ENCODE results near the gene TMEM273.
A peak's percentile ranks its signal among the peaks of the same experiment; 100 is the strongest.

TMEM273 gene

DNA sequence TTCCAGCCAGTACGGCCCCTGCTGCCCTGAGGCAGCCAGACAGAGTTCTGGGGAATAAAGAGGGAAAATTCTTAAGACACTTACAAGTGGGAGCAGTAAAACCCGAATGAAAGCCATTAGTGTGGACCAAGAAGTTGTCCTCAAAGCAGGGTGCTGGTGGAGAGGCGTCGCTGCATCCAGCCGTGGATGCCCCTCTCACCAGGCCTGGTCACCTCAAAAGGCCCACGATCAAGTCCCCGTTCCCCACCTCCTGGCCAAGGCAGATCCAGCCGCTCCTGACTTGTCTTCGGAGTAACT lies 73.5 kb downstream of the TMEM273 start:
- H3K9me3 ChIP-seq (ENCODE audit: control insufficient read depth in 5 of 5, low read length in 5 of 5): no peaks in the 10 kb centered on the region
- peak overlapping the region; percentile 77 to 87 (median 82) for H3K4me3 ChIP-seq (ENCODE audit: low read depth in 1 of 5, low read length in 5 of 5)
- peak overlapping the region; percentile 7 to 84 (median 66) for H3K9ac ChIP-seq (ENCODE audit: low read length in 5 of 5)
- no peaks in the 10 kb centered on the region for H3K36me3 ChIP-seq (ENCODE audit: control insufficient read depth in 5 of 5, insufficient read depth in 5 of 5, low read length in 5 of 5)
- no peaks in the 10 kb centered on the region for H3K27me3 ChIP-seq (ENCODE audit: control insufficient read depth in 5 of 5, insufficient read depth in 4 of 5, low read length in 5 of 5)
- H3K27ac ChIP-seq (ENCODE audit: low read depth, low read length): peak overlapping the region; percentile 35
- H3K4me1 ChIP-seq (ENCODE audit: control insufficient read depth in 5 of 5, insufficient read depth in 5 of 5, low read length in 5 of 5): peaks cover 9 to 66% (median 58%) of the 10 kb centered on the region in 5 donors

DNA sequence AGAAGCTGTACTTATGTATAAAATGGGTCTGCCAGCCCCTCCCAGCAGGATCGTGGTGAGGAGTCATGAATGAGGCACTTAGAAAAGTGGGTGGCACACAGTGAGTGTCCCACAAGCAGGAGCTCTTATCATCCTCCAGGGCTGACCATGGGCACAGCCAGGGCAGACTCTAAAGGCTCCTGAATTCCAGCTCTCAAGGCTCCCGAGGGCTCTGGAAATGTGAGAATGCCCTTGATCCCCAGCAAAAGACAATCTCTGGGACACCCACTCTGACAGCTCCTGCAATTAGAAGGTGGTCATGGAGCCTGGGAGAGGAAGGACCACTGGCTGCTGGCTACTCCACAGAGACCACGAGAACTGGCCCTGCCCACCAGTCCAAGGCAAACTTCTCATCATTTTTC lies 74.5 kb downstream of the TMEM273 start:
- Histone ChIP-seq H3K4me3 (ENCODE audit: low read depth in 1 of 5, low read length in 5 of 5) (peak overlapping the region; percentile 23 to 86 (median 77)), H3K27ac (ENCODE audit: low read depth, low read length) (no peak overlapping the region), H3K36me3 (ENCODE audit: control insufficient read depth in 5 of 5, insufficient read depth in 5 of 5, low read length in 5 of 5) (no peaks in the 10 kb centered on the region), H3K27me3 (ENCODE audit: control insufficient read depth in 5 of 5, insufficient read depth in 4 of 5, low read length in 5 of 5) (no peaks in the 10 kb centered on the region), H3K9ac (ENCODE audit: low read length in 5 of 5) (peak overlapping the region in 2 of 5 donors; percentile 8 to 84), H3K4me1 (ENCODE audit: control insufficient read depth in 5 of 5, insufficient read depth in 5 of 5, low read length in 5 of 5) (peaks cover 10 to 68% (median 63%) of the 10 kb centered on the region in 5 donors), H3K9me3 (ENCODE audit: control insufficient read depth in 5 of 5, low read length in 5 of 5) (no peaks in the 10 kb centered on the region)

DNA sequence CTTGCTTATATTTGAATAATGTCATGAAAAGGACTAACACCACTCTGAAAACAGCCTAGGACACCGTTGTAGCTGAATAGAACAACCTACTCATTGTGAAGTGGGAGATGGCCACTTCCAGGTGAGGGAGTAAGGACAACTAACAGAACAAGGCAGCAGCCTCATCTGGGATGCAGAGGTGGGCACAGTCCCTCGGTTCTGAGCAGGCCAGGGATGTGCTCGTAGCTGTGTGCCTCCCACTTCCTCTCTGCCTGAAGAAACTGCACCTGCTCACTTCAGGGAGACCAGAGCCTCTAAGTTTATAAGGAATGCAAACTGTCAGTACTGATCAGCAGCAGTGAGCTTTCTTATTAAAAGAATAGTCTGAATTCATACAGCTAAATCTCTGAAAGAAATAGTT lies 75.3 kb downstream of the TMEM273 start:
- H3K27me3 ChIP-seq (ENCODE audit: control insufficient read depth in 5 of 5, insufficient read depth in 4 of 5, low read length in 5 of 5): no peaks in the 10 kb centered on the region
- no peaks in the 10 kb centered on the region for H3K36me3 ChIP-seq (ENCODE audit: control insufficient read depth in 5 of 5, insufficient read depth in 5 of 5, low read length in 5 of 5)
- H3K9me3 ChIP-seq (ENCODE audit: control insufficient read depth in 5 of 5, low read length in 5 of 5): no peaks in the 10 kb centered on the region
- H3K4me1 ChIP-seq (ENCODE audit: control insufficient read depth in 5 of 5, insufficient read depth in 5 of 5, low read length in 5 of 5): peaks cover 10 to 68% (median 65%) of the 10 kb centered on the region in 5 donors
- peak overlapping the region in 2 of 5 donors; percentile 12 to 21 for H3K9ac ChIP-seq (ENCODE audit: low read length in 5 of 5)
- peak overlapping the region in 1 of 5 donors; percentile 7 for H3K4me3 ChIP-seq (ENCODE audit: low read depth in 1 of 5, low read length in 5 of 5)
- no peak overlapping the region for H3K27ac ChIP-seq (ENCODE audit: low read depth, low read length)

DNA sequence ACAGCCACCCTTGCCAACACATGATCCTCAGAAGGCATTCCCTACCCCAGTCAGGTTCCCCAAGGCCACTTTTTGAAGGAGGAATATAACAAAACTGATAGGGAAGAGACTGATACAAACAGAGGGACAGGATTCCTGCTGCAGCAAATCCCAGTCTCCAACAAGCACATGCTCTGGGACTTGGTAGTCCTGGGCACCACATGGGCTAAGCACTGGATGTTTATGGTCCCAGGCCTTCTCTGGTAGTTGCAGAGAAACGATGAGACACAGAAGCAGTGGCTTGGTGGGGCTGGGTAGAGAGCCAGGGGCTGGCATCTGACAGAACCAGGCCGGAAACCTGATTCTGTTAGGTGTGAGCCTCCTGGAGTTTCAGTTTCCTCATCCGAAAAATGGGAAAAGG lies 76.1 kb downstream of the TMEM273 start:
- Histone ChIP-seq H3K27ac (ENCODE audit: low read depth, low read length) (no peak overlapping the region), H3K27me3 (ENCODE audit: control insufficient read depth in 5 of 5, insufficient read depth in 4 of 5, low read length in 5 of 5) (no peaks in the 10 kb centered on the region), H3K36me3 (ENCODE audit: control insufficient read depth in 5 of 5, insufficient read depth in 5 of 5, low read length in 5 of 5) (peaks cover 0 to 6% (median 3%) of the 10 kb centered on the region in 5 donors), H3K4me1 (ENCODE audit: control insufficient read depth in 5 of 5, insufficient read depth in 5 of 5, low read length in 5 of 5) (peaks cover 10 to 64% (median 61%) of the 10 kb centered on the region in 5 donors), H3K9ac (ENCODE audit: low read length in 5 of 5) (no peak overlapping the region), H3K4me3 (ENCODE audit: low read depth in 1 of 5, low read length in 5 of 5) (no peak overlapping the region), H3K9me3 (ENCODE audit: control insufficient read depth in 5 of 5, low read length in 5 of 5) (no peaks in the 10 kb centered on the region)

GRCh38 chr10:49111320-49111698 lies 76.9 kb downstream of the TMEM273 start:
- H3K9me3 ChIP-seq (ENCODE audit: control insufficient read depth in 5 of 5, low read length in 5 of 5): no peaks in the 10 kb centered on the region
- H3K4me3 ChIP-seq (ENCODE audit: low read depth in 1 of 5, low read length in 5 of 5): no peak overlapping the region
- peaks cover 0 to 7% (median 3%) of the 10 kb centered on the region in 5 donors for H3K36me3 ChIP-seq (ENCODE audit: control insufficient read depth in 5 of 5, insufficient read depth in 5 of 5, low read length in 5 of 5)
- no peaks in the 10 kb centered on the region for H3K27me3 ChIP-seq (ENCODE audit: control insufficient read depth in 5 of 5, insufficient read depth in 4 of 5, low read length in 5 of 5)
- H3K9ac ChIP-seq (ENCODE audit: low read length in 5 of 5): no peak overlapping the region
- no peak overlapping the region for H3K27ac ChIP-seq (ENCODE audit: low read depth, low read length)
- peaks cover 12 to 71% (median 68%) of the 10 kb centered on the region in 5 donors for H3K4me1 ChIP-seq (ENCODE audit: control insufficient read depth in 5 of 5, insufficient read depth in 5 of 5, low read length in 5 of 5)

DNA sequence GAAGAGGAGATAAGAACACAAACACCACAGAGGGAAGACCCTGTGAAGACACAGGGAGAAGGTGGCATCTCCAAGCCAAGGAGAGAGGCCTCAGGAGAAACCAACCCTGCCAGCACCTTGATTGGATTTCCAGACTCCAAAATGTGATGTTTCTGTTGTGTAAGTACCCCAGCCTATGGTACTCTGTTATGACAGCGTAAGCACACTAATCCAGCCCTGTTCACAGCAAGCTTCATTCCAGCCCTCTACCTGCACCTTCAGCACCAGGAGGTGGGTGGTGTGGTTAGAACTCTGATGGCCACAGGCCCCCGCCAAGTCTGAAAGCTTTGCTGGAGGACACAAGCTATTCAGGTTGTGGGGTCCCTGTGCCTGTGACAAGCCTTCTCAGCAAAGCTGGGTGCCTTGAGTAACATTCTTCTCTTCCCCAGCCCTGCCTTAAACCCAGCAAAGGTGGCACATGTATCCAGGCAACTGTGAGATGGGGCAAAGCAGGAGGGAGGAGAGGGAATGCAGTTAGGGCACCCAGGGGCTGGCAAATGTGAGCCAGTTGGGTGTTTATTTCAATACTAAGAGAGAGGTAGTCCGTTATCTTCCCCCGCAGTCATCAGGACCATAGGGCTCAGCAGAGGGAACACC lies 77.4 kb downstream of the TMEM273 start:
- no peaks in the 10 kb centered on the region for H3K9me3 ChIP-seq (ENCODE audit: control insufficient read depth in 5 of 5, low read length in 5 of 5)
- no peak overlapping the region for H3K4me3 ChIP-seq (ENCODE audit: low read depth in 1 of 5, low read length in 5 of 5)
- peaks cover 0 to 7% (median 3%) of the 10 kb centered on the region in 5 donors for H3K36me3 ChIP-seq (ENCODE audit: control insufficient read depth in 5 of 5, insufficient read depth in 5 of 5, low read length in 5 of 5)
- no peak overlapping the region for H3K9ac ChIP-seq (ENCODE audit: low read length in 5 of 5)
- peaks cover 14 to 71% (median 70%) of the 10 kb centered on the region in 5 donors for H3K4me1 ChIP-seq (ENCODE audit: control insufficient read depth in 5 of 5, insufficient read depth in 5 of 5, low read length in 5 of 5)
- no peaks in the 10 kb centered on the region for H3K27me3 ChIP-seq (ENCODE audit: control insufficient read depth in 5 of 5, insufficient read depth in 4 of 5, low read length in 5 of 5)
- H3K27ac ChIP-seq (ENCODE audit: low read depth, low read length): no peak overlapping the region

DNA sequence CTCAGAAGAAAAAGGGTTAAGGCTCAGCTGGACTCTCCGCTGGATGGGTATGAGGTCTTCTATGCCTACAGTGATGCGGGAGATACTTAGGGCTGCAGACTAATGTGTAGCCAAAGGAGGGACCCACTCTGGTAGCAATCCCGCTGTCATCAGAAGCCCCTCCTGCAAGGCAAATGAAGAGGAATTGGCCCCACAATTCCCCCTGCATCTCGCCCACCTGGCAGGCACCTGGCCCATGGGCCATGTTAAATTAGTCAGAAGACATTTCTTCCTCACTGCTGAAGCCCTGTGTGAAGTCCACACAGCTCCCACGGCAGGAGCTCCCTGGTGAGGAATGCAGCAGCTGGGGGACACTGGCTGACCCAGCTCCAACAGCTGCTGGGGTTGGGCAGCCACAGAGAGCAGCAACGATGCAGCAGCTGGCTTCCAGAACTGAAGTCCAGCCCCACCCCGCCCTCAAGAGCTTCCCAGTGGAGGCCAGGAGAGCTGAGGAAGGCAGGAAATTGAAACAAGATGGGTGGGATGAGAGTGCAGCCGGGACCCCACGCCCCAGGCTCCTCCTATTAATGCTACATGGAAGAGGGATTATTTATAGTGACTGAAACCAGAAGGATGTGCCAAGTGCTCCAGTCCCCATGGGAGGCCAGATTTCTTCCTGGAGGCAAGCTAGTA lies 78.4 kb downstream of the TMEM273 start:
- peak overlapping the region in 1 of 5 donors; percentile 1 for H3K4me3 ChIP-seq (ENCODE audit: low read depth in 1 of 5, low read length in 5 of 5)
- H3K9ac ChIP-seq (ENCODE audit: low read length in 5 of 5): no peak overlapping the region
- H3K4me1 ChIP-seq (ENCODE audit: control insufficient read depth in 5 of 5, insufficient read depth in 5 of 5, low read length in 5 of 5): peaks cover 14 to 69% (median 65%) of the 10 kb centered on the region in 5 donors
- H3K27ac ChIP-seq (ENCODE audit: low read depth, low read length): no peak overlapping the region
- H3K9me3 ChIP-seq (ENCODE audit: control insufficient read depth in 5 of 5, low read length in 5 of 5): no peaks in the 10 kb centered on the region
- no peaks in the 10 kb centered on the region for H3K27me3 ChIP-seq (ENCODE audit: control insufficient read depth in 5 of 5, insufficient read depth in 4 of 5, low read length in 5 of 5)
- peaks cover 0 to 7% (median 3%) of the 10 kb centered on the region in 5 donors for H3K36me3 ChIP-seq (ENCODE audit: control insufficient read depth in 5 of 5, insufficient read depth in 5 of 5, low read length in 5 of 5)

DNA sequence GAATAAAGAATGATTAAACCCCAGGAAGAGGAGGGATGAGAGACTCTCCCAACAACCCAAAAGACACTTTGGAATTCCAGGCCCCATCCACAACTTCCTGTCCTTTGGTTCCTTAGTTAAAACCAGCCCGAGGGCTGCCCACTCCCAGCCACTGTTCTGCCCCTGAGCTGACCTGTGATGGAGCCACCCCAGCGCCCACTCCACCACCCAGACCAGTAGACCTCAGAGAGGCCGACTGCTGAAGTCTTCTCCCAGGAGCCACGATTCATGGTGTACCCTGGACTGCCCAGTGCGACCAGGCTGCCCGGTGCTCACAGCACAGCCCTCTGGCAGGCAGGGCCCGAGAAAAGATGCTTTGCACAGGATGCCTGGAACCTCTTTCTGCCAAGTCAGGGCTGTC lies 79.5 kb downstream of the TMEM273 start:
- no peak overlapping the region for H3K27ac ChIP-seq (ENCODE audit: low read depth, low read length)
- no peak overlapping the region for H3K4me3 ChIP-seq (ENCODE audit: low read depth in 1 of 5, low read length in 5 of 5)
- H3K9ac ChIP-seq (ENCODE audit: low read length in 5 of 5): no peak overlapping the region
- H3K27me3 ChIP-seq (ENCODE audit: control insufficient read depth in 5 of 5, insufficient read depth in 4 of 5, low read length in 5 of 5): no peaks in the 10 kb centered on the region
- no peaks in the 10 kb centered on the region for H3K9me3 ChIP-seq (ENCODE audit: control insufficient read depth in 5 of 5, low read length in 5 of 5)
- peaks cover 12 to 62% (median 60%) of the 10 kb centered on the region in 5 donors for H3K4me1 ChIP-seq (ENCODE audit: control insufficient read depth in 5 of 5, insufficient read depth in 5 of 5, low read length in 5 of 5)
- peaks cover 0 to 7% (median 3%) of the 10 kb centered on the region in 5 donors for H3K36me3 ChIP-seq (ENCODE audit: control insufficient read depth in 5 of 5, insufficient read depth in 5 of 5, low read length in 5 of 5)

DNA sequence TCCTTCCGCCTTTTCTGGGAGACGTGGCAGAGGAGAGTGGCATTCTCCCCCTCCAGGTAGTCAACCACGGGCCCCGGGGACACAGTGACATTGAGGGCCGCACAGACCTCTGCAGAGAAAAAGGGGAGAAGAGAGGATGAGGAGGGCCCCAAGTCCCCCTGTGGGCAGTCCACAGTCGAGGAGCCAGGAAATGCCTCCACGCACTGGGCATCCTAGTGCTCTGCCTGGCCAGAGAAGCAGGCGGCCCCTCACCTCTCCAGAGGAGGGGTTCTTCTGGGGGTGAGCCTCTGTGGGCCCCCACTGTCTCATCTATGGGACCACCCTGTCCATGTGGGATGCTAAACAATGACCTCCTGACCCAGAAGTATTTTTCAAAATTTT lies 80.3 kb downstream of the TMEM273 start:
- H3K27ac ChIP-seq (ENCODE audit: low read depth, low read length): no peak overlapping the region
- no peak overlapping the region for H3K4me3 ChIP-seq (ENCODE audit: low read depth in 1 of 5, low read length in 5 of 5)
- H3K9me3 ChIP-seq (ENCODE audit: control insufficient read depth in 5 of 5, low read length in 5 of 5): no peaks in the 10 kb centered on the region
- no peak overlapping the region for H3K9ac ChIP-seq (ENCODE audit: low read length in 5 of 5)
- peaks cover 0 to 9% (median 3%) of the 10 kb centered on the region in 5 donors for H3K36me3 ChIP-seq (ENCODE audit: control insufficient read depth in 5 of 5, insufficient read depth in 5 of 5, low read length in 5 of 5)
- H3K4me1 ChIP-seq (ENCODE audit: control insufficient read depth in 5 of 5, insufficient read depth in 5 of 5, low read length in 5 of 5): peaks cover 12 to 56% (median 53%) of the 10 kb centered on the region in 5 donors
- no peaks in the 10 kb centered on the region for H3K27me3 ChIP-seq (ENCODE audit: control insufficient read depth in 5 of 5, insufficient read depth in 4 of 5, low read length in 5 of 5)

DNA sequence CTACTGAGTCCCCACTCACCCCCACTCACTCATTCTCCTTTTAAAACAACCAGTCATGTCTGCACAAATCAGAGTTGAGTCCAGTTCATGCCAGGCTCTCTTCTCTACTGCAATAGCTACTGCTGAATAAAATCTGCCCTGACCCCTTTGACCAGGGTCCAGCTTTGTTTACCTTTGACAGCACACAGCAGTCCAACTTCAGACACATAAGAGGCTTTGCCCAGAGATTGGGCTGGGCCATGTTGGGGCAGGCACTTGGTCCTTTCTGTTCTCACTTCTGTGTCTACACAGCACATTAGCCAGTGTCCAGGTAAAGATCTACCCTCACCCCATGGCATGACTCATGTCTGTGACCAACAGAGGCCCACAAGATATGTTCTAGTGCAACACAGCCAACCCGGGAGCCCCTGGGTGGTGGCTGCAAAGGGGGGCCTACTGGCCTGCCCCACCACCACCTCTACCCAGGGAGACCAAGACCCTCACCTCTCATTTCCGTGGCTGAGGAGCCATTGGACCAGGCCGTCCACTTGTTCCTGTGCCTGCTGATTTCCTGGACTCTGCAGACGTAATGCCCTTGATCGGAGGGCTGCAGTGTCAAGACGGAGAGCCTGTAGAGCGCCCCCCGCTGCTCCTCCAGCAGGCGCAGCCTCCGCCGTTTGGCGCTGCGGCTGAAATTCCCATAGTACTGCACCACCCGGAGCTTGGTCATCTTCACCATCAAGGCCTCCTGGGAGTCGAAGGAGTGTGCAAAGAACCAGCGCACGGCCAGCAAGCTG lies 80.9 kb downstream of the TMEM273 start:
- Histone ChIP-seq H3K9ac (ENCODE audit: low read length in 5 of 5) (no peak overlapping the region), H3K4me1 (ENCODE audit: control insufficient read depth in 5 of 5, insufficient read depth in 5 of 5, low read length in 5 of 5) (peaks cover 12 to 52% (median 48%) of the 10 kb centered on the region in 5 donors), H3K36me3 (ENCODE audit: control insufficient read depth in 5 of 5, insufficient read depth in 5 of 5, low read length in 5 of 5) (peaks cover 0 to 9% (median 3%) of the 10 kb centered on the region in 5 donors), H3K27ac (ENCODE audit: low read depth, low read length) (no peak overlapping the region), H3K27me3 (ENCODE audit: control insufficient read depth in 5 of 5, insufficient read depth in 4 of 5, low read length in 5 of 5) (no peaks in the 10 kb centered on the region), H3K9me3 (ENCODE audit: control insufficient read depth in 5 of 5, low read length in 5 of 5) (no peaks in the 10 kb centered on the region), H3K4me3 (ENCODE audit: low read depth in 1 of 5, low read length in 5 of 5) (no peak overlapping the region)
